Fibroblast of skin of right biceps (primary cell): ENCODE data around the gene H19.

Experiments
- DNase-seq: peaks from one replicate; pipeline ENCODE4 v3.0.0-alpha.2; 2013

H19 gene

GRCh38 chr11:1997755-1998154, at the start of gene H19:
Gene H19 (minus strand): TSS chr11:1997842.
- no peak for DNase-seq

- no peak for DNase-seq
Measured at GRCh38 chr11:2041963-2042362, 44.3 kb upstream of the H19 start.

GRCh38 chr11:2041153-2041552, 43.5 kb upstream of the H19 start:
- DNase-seq: no peak

GRCh38 chr11:2039198-2039759, 41.6 kb upstream of the H19 start:
- DNase-seq: no peak

- no peak for DNase-seq
Measured at GRCh38 chr11:2036863-2037486, 39.3 kb upstream of the H19 start.

GRCh38 chr11:2035382-2035781, 37.7 kb upstream of the H19 start:
- no peak for DNase-seq

- no peak for DNase-seq
Measured at GRCh38 chr11:2031058-2031457, 33.4 kb upstream of the H19 start.

GRCh38 chr11:2027708-2028107, 30.1 kb upstream of the H19 start:
- DNase-seq: no peak

- DNase-seq: no peak
Measured at GRCh38 chr11:2015025-2015424, 17.4 kb upstream of the H19 start.

GRCh38 chr11:2012440-2012839, 14.8 kb upstream of the H19 start:
- DNase-seq: no peak

GRCh38 chr11:2004466-2004865, 6.8 kb upstream of the H19 start:
- no peak for DNase-seq

- DNase-seq: no peak
Measured at GRCh38 chr11:2002807-2003206, 5.2 kb upstream of the H19 start.

- DNase-seq: no peak
Measured at GRCh38 chr11:2002042-2002776, 4.6 kb upstream of the H19 start.

- DNase-seq: no peak
Measured at GRCh38 chr11:1998861-1999260, 1.2 kb upstream of the H19 start.

- no peak for DNase-seq
Measured at GRCh38 chr11:1998290-1998689, 648 bp upstream of the H19 start.

- DNase-seq: no peak
Measured at GRCh38 chr11:1994121-1994520, 3.5 kb downstream of the H19 start.

- no peak for DNase-seq
Measured at GRCh38 chr11:1992111-1992510, 5.5 kb downstream of the H19 start.

GRCh38 chr11:1990872-1991578, 6.6 kb downstream of the H19 start:
- no peak for DNase-seq

- no peak for DNase-seq
Measured at GRCh38 chr11:1989953-1990352, 7.7 kb downstream of the H19 start.

- no peak for DNase-seq
Measured at GRCh38 chr11:1988667-1989317, 8.8 kb downstream of the H19 start.

GRCh38 chr11:1988174-1988573, 9.5 kb downstream of the H19 start:
- DNase-seq: no peak

GRCh38 chr11:1987024-1987423, 10.6 kb downstream of the H19 start:
- DNase-seq: no peak

GRCh38 chr11:1983601-1983961, 14.1 kb downstream of the H19 start:
- no peak for DNase-seq
